ENCODE results near the gene DDIT4.

DNA sequence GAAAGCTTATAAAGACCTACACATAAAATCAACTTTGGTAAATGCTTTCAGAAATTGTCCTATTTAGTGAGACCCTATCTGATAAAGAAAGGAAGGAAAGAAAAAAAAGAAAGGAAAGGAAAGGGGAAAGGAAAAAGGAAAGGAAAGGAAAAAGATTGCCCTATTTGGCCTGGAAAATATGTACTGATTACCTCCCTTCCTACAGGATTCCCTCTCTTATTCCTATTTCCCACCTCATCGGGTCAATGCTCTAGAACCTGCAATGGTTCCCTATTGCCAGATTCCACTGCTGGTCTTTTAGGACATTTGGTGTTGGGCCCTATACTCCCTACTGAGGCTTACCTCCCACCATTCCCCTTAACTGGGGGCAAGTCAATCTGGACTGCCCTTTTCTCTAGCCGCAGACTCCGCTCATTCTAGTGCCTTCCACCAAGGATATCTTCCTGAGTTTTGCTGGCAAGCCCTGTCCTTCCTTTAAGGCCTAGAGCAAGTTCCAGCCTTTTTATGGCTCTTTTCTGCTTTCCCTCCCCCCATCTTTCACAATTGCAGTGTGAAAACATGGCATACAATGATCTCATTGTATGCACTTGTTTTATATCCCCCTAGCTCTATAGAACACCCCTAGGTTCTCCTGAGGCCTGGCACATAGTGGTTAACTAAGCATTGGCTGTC, 4.4 kb downstream of the DDIT4 start:
- TF ChIP-seq, protein P1, sequence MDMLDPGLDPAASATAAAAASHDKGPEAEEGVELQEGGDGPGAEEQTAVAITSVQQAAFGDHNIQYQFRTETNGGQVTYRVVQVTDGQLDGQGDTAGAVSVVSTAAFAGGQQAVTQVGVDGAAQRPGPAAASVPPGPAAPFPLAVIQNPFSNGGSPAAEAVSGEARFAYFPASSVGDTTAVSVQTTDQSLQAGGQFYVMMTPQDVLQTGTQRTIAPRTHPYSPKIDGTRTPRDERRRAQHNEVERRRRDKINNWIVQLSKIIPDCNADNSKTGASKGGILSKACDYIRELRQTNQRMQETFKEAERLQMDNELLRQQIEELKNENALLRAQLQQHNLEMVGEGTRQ (IDR thresholded peaks at IDR 0.05; ENCODE audit: low read depth, low read length), result no peak
- TF ChIP-seq MXI1 (IDR thresholded peaks at IDR 0.05; ENCODE audit: borderline replicate concordance, low read depth, low read length) (no peak), FOS (IDR thresholded peaks at IDR 0.05; ENCODE audit: low read depth, low read length) (no peak), POLR2A (IDR thresholded peaks at IDR 0.05; ENCODE audit: low read depth, low read length) (no peak), MAZ (IDR thresholded peaks at IDR 0.05; ENCODE audit: borderline replicate concordance, low read depth, low read length) (no peak), CHD1 (IDR thresholded peaks at IDR 0.05; ENCODE audit: low read depth, low read length) (no peak), SMC3 (IDR thresholded peaks at IDR 0.05; ENCODE audit: low read depth, low read length) (no peak), RCOR1 (IDR thresholded peaks at IDR 0.05; ENCODE audit: insufficient replicate concordance, low read length) (no peak), RAD21 (IDR thresholded peaks at IDR 0.05; ENCODE audit: low read length) (no peak)
- TF ChIP-seq, protein P2, sequence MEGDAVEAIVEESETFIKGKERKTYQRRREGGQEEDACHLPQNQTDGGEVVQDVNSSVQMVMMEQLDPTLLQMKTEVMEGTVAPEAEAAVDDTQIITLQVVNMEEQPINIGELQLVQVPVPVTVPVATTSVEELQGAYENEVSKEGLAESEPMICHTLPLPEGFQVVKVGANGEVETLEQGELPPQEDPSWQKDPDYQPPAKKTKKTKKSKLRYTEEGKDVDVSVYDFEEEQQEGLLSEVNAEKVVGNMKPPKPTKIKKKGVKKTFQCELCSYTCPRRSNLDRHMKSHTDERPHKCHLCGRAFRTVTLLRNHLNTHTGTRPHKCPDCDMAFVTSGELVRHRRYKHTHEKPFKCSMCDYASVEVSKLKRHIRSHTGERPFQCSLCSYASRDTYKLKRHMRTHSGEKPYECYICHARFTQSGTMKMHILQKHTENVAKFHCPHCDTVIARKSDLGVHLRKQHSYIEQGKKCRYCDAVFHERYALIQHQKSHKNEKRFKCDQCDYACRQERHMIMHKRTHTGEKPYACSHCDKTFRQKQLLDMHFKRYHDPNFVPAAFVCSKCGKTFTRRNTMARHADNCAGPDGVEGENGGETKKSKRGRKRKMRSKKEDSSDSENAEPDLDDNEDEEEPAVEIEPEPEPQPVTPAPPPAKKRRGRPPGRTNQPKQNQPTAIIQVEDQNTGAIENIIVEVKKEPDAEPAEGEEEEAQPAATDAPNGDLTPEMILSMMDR (conservative IDR thresholded peaks at IDR 0.05; ENCODE audit: low read depth, low read length), result no peak
- TF ChIP-seq, protein P3, sequence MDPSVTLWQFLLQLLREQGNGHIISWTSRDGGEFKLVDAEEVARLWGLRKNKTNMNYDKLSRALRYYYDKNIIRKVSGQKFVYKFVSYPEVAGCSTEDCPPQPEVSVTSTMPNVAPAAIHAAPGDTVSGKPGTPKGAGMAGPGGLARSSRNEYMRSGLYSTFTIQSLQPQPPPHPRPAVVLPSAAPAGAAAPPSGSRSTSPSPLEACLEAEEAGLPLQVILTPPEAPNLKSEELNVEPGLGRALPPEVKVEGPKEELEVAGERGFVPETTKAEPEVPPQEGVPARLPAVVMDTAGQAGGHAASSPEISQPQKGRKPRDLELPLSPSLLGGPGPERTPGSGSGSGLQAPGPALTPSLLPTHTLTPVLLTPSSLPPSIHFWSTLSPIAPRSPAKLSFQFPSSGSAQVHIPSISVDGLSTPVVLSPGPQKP (IDR thresholded peaks at IDR 0.05; ENCODE audit: borderline replicate concordance, low read depth, low read length), result no peak
